T-helper 1 cell treated with Interleukin-12 subunit alpha and Interleukin-12 subunit beta and Interleukin-4 antibody, amounts not matched to agents 30 μg/mL and 1 μg/mL, for 36 hours (primary cell): ENCODE data around the gene COL18A1.
"Not testable (repeated sequence)": the region's sequence is repeated elsewhere in the genome, so short reads cannot be mapped to it uniquely, and the experiment has no call there.

Source experiments
- H3K27ac Mint-ChIP-seq: one replicate; pipeline ENCODE4 v1.8.0; 2021; ENCODE audit warnings: mild to moderate bottlenecking, mixed read lengths
- H3K27me3 Mint-ChIP-seq: one replicate; pipeline ENCODE4 v1.8.0; 2021; ENCODE audit warnings: low read depth, mixed read lengths
- H3K36me3 Mint-ChIP-seq: one replicate; pipeline ENCODE4 v1.8.0; 2021; ENCODE audit warnings: low read depth, mixed read lengths
- H3K4me1 Mint-ChIP-seq: one replicate; pipeline ENCODE4 v1.8.0; 2021; ENCODE audit warnings: low read depth, mixed read lengths
- H3K4me3 Mint-ChIP-seq: one replicate; pipeline ENCODE4 v1.8.0; 2021; ENCODE audit warnings: mild to moderate bottlenecking, moderate library complexity, mixed read lengths
- H3K9me3 Mint-ChIP-seq: one replicate; pipeline ENCODE4 v1.8.0; 2021; ENCODE audit warnings: mixed read lengths

The COL18A1 gene

DNA sequence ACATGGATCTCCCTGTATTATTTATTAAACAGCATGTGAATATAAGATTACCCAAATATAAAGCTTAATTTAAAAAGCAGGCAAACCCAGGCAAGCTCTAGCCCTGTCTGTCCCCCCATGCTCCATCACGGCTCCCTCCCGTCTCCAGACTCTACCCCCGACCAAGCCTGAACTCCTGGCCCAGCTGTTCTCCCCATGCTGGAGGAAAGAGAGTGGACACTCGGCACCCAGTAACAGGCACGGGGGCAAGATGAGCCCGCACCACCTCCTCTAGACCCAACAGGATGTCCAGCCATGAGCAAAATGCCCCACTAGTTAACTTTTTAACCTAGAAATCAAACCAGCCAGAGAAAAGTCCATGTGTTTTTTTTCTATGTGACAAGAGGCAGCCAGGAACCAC, 118.0 kb downstream of the COL18A1 start:
- peaks cover 50% of the 10 kb centered on the region for H3K9me3 Mint-ChIP-seq
- H3K36me3 Mint-ChIP-seq = peaks cover 59% of the 10 kb centered on the region
- H3K4me3 Mint-ChIP-seq = no peak overlapping the region
- H3K27ac Mint-ChIP-seq = no peak overlapping the region
- H3K27me3 Mint-ChIP-seq = no peaks in the 10 kb centered on the region
- peaks cover 13% of the 10 kb centered on the region for H3K4me1 Mint-ChIP-seq

DNA sequence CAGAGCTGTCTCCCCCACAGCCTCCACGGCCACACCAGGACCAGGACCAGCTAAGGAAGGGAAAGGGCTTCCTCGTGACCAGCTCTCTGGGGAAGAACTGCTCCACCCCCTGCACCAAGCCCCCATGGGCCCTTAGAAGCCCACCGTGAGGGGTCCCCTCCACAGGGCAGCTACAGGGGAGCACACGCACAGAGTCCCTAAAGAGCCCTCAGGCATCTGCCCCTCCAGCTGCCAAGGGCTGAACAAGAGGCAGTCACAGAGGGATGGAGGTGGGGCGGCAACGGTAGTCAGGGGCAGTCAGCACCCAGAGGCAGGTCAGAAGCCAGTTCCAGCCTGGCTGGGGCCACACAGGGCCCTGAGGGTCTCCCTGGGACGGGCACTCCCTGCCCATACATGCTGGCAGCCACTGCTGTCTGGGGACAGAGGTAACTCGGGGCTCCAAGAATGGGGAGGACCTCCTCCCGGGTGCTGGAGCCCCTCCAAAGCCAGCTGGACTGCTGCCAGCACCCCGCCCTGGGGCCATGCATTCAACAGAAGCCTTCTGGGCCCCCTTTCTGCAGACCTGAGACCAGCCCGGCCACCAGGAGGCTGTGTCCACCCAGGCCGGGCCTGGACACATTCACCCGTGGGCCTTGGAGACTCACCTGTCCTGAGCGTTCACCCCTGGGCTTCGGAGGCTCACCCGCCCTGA, 118.6 kb downstream of the COL18A1 start:
- peaks cover 9% of the 10 kb centered on the region for H3K4me1 Mint-ChIP-seq
- H3K27me3 Mint-ChIP-seq = no peaks in the 10 kb centered on the region
- H3K27ac Mint-ChIP-seq = no peak overlapping the region
- H3K36me3 Mint-ChIP-seq = peaks cover 54% of the 10 kb centered on the region
- H3K9me3 Mint-ChIP-seq = peaks cover 44% of the 10 kb centered on the region
- no peak overlapping the region for H3K4me3 Mint-ChIP-seq

DNA sequence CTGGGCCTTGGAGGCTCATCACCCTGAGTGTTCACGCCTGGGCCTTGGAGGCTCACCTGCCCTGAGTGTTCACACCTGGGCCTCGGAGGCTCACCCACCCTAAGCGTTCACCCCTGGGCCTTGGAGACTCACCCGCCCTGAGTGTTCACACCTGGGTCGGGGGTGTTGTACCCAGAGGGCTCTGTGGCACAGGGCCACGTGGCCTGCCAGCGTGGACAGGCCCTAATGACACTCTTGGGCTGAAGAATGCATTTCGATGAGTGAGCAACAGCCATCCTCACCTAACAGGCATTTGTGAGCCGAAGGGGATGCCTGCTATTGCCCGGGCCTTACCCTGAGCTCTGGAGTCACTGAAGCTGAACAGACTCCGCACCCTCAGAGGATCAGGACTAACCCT, 119.8 kb downstream of the COL18A1 start:
- H3K9me3 Mint-ChIP-seq = peaks cover 32% of the 10 kb centered on the region
- no peak overlapping the region for H3K27ac Mint-ChIP-seq
- H3K4me1 Mint-ChIP-seq = peaks cover 1% of the 10 kb centered on the region
- no peak overlapping the region for H3K4me3 Mint-ChIP-seq
- peaks cover 42% of the 10 kb centered on the region for H3K36me3 Mint-ChIP-seq
- H3K27me3 Mint-ChIP-seq = no peaks in the 10 kb centered on the region

DNA sequence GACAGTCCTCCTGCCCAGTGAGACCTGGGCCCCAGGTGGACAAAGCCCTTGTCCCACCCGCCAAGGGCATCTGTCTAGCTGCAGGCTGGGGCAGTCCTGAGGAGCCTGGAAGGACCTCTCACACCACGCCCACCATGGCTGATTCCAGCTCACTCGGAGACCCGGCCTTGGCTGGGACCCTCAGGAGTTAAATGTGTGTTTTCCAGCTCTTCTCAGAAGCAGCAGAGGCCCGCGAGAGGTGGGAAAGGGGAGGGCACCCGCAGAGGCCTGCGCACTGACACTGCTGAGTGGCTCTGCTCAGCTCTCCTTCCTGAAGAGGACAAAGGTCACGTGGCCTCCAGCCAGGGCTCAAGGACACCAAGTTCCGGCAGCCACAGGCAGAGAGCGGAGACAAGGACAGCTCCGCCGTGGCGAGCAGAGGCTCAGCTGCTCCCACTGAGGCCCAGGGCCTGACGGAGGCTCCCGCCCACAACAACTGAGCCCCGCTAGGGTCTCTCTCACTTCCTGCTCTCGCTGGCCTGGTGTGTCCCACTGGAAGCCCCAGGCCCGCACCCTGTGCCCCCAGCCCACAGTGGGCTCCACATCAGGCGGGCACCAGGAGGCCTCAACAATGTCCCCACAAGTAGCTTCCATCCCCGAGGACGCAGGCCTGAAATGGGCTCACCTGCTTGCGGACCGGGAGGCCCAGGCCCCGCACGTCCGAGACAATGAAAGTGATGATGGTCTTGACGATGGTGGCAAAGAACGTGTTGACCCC, 120.4 kb downstream of the COL18A1 start:
- Mint-ChIP-seq H3K27me3 (no peaks in the 10 kb centered on the region), H3K4me1 (no peaks in the 10 kb centered on the region), H3K4me3 (no peak overlapping the region), H3K27ac (no peak overlapping the region), H3K9me3 (peaks cover 26% of the 10 kb centered on the region), H3K36me3 (peaks cover 36% of the 10 kb centered on the region)

DNA sequence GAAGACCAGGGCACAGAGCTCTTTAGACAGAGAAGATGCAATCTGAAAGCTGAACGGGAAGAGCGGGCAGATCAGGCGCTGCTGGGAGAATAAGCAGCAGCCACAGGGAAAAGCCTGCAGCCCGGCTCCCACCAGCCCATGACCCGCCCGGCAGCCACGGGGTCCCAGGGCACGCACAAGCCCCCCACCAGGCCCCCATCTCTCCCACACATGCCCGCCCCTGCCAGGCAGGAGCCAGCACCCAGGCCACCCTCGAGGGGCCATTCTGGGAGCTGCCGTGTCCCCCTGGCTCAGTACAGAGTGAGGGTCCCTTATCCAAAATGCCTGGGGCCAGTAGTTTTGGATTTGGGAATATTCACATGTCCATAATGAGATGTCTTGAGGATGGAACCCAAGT, 120.9 kb downstream of the COL18A1 start:
- peaks cover 23% of the 10 kb centered on the region for H3K9me3 Mint-ChIP-seq
- H3K27ac Mint-ChIP-seq = no peak overlapping the region
- H3K4me1 Mint-ChIP-seq = no peaks in the 10 kb centered on the region
- no peak overlapping the region for H3K4me3 Mint-ChIP-seq
- H3K27me3 Mint-ChIP-seq = no peaks in the 10 kb centered on the region
- peaks cover 30% of the 10 kb centered on the region for H3K36me3 Mint-ChIP-seq

DNA sequence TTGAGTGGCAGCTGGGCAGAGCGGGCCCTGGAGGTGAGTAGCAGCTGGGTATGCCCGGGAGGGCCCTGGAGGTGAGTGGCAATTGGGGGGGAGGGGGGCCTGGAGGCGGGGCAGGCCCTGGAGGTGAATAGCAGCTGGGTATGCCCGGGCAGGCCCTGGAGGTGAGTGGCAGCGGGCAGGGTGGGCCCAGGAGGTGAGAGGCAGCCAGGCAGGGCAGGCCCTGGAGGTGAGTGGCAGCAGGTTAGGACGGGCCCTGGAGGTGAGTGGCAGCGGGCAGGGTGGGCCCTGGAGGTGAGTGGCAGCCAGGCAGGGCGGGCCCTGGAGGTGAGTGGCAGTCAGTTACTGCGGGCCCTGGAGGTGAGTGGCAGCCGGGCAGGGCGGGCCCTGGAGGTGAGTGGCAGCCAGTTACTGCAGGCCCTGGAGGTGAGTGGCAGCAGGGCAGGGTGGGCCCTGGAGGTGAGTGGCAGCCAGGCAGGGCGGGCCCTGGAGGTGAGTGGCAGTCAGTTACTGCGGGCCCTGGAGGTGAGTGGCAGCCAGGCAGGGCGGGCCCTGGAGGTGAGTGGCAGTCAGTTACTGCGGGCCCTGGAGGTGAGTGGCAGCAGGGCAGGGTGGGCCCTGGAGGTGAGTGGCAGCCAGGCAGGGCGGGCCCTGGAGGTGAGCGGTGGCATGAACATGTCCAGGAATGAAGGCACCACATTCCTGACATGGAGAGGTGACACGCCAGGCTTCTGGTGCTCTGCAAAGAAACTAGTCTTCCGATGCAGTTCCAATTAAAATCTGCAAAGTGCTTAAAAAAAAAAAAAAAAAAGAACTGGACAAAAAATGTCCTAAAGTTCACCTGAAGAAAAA, 122.4 kb downstream of the COL18A1 start:
- H3K4me1 Mint-ChIP-seq, H3K4me3 Mint-ChIP-seq, H3K9me3 Mint-ChIP-seq, H3K27me3 Mint-ChIP-seq: not testable (repeated sequence)
- peaks cover 18% of the 10 kb centered on the region for H3K36me3 Mint-ChIP-seq
- peak overlapping the region; percentile 22 for H3K27ac Mint-ChIP-seq

DNA sequence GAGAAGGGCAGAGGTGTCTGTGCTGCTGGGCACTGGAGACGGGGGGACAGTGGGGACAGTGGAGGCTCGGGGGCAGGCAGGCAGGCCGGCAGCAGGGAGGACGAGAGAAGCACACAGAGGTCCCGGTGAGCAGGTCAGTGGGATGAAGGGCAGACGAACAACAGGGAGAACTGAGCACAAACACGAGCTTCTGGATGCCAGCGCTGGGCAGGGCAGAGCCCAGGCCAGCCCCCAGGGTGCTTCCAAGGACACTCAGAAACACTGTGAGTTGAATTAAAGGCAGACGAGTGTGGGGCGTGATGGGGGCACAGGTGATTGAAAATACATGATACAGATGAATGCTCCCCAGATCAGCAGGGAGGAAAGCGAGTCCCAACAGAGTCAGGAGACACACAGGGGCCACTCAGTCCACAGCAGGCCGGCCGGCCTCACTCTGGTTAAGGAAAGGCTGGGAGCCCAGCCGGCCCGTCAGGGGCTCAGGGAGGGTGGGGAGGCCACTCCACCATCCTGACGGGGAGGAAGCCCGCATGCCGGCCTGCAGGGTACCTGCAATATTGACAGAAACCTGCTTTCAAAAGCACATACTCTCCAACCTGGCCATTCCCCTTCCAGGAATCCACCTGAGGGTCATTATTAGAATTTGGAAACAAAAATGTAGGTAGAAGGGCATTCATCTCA, 123.2 kb downstream of the COL18A1 start:
- no peak overlapping the region for H3K4me3 Mint-ChIP-seq
- H3K9me3 Mint-ChIP-seq = peaks cover under 1% of the 10 kb centered on the region

DNA sequence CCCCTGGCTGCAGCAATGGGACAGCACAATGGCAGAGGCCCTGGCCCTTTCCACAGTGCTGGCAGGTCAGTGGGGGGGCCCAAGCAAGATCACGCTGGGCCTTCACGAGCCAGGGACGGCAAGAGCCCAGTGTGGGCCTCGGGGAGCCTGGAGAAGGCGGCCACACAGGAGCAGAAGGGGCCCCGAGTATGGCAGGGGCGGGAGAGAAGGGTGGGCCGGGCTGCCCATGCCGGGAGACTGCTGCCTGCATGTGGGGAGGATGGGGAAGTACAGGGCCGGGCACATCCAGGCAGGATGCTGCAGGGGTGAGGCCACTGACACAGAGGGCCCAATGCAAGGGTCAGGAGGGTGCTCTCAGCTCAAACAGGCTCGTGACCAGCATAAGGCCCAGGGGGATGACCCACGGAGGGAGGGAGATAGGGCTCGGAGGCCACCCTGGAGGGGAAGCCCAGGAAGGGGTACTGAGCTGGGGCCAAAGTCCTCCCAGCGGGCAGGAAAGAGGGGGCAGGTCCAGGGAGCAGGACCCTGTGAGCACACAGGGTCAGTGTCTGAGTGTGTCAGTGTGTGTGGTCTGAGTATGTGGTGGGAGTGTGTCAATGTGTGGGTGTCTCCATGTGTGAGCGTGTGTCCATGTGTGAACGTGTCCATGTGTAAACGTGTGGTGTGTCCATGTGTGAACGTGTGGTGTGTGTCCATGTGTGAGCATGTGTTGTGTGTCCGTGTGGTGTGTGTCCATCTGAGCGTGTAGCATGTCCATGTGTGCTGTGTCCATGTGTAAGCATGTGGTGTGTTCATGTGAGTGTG, 124.2 kb downstream of the COL18A1 start:
- Mint-ChIP-seq H3K4me1 (peaks cover 12% of the 10 kb centered on the region), H3K36me3 (peaks cover 10% of the 10 kb centered on the region), H3K27ac (no peak overlapping the region)

More for the DNA sequence above, 123.2 kb downstream of the COL18A1 start:
- Mint-ChIP-seq H3K27me3 (no peaks in the 10 kb centered on the region), H3K36me3 (peaks cover 11% of the 10 kb centered on the region), H3K27ac (peak overlapping the region; percentile 20), H3K4me1 (peaks cover 12% of the 10 kb centered on the region)

DNA sequence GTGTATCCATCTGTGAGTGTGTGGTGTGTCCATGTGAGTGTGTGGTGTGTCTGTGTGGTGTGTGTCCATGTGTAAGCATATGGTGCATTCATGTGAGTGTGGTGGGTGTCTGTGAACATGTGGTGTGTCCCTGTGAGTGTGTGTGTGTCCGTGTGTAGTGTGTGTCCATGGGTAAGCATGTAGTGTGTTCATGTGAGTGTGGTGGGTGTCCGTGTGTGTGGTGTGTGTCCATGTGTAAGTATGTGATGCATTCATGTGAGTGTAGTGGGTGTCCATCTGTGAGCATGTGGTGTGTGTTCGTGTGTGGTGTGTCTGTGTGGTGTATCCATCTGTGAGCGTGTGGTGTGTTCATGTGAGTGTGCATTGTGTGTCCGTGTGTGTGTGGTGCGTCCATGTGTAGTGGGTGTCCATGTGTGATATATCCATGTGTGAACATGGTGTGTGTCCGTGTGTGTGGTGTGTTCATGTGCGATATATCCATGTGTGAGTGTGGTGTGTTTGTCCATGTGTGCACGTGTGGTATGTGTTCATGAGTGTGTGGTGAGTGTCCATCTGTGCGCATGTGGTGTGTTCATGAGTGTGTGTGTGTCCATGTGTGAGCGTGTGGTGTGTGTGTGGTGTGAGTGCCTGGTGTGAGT, 124.9 kb downstream of the COL18A1 start:
- Mint-ChIP-seq H3K27me3 (no peaks in the 10 kb centered on the region), H3K27ac (no peak overlapping the region), H3K4me1 (peaks cover 12% of the 10 kb centered on the region), H3K9me3 (no peaks in the 10 kb centered on the region), H3K4me3 (no peak overlapping the region), H3K36me3 (peaks cover 10% of the 10 kb centered on the region)

More for the DNA sequence above, 124.2 kb downstream of the COL18A1 start:
- no peak overlapping the region for H3K4me3 Mint-ChIP-seq
- no peaks in the 10 kb centered on the region for H3K27me3 Mint-ChIP-seq
- H3K9me3 Mint-ChIP-seq = no peaks in the 10 kb centered on the region

DNA sequence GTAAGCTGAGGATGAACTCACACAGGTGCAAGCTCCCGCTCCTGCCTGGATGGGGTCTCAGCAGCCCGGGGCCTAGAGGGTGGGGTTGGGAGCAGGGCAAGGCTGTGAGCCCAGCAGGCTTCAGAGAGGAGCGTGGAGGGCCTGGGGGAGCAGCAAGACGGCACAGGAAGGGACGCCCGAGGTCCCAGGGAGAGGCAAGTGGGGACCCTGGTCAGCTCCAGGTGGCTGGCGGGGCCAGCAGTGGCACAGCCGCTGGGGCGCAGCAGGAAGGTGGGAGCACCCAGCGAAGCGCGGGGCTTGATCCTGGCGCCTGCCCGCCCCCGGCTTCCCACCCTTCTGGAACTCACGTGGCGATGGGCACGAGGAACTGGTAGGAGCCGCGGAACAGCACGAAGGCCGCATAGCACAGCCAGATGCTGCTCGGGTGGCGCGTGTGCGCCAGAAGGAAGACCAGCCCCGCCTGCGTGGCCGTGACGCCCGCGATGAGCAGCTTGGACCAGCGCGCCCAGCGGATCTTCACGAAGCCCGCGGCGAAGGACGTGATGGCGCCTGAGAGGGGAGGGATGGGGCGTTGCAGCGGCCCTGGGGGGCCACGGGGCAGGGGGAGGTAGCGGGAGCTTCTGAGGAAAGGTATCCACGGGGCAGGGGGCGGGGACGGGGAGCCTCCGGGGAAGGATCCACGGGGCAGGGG, 125.6 kb downstream of the COL18A1 start:
- peaks cover 12% of the 10 kb centered on the region for H3K36me3 Mint-ChIP-seq
- no peaks in the 10 kb centered on the region for H3K27me3 Mint-ChIP-seq
- no peaks in the 10 kb centered on the region for H3K9me3 Mint-ChIP-seq
- H3K27ac Mint-ChIP-seq = no peak overlapping the region
- H3K4me3 Mint-ChIP-seq = no peak overlapping the region
- H3K4me1 Mint-ChIP-seq = peaks cover 12% of the 10 kb centered on the region

DNA sequence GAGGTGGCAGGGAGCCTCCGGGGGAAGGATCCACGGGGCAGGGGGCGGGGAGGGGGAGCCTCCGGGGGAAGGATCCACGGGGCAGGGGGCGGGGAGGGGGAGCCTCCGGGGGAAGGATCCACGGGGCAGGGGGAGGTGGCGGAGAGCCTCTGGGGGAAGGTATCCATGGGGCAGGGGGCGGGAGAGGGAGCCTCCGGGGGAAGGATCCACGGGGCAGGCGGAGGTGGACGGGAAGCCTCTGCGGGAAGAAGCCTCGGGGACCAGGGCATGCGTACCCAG, 126.1 kb downstream of the COL18A1 start:
- not testable (repeated sequence) for H3K27me3 Mint-ChIP-seq, H3K27ac Mint-ChIP-seq, H3K9me3 Mint-ChIP-seq, H3K4me3 Mint-ChIP-seq
- peaks cover 12% of the 10 kb centered on the region for H3K36me3 Mint-ChIP-seq
- H3K4me1 Mint-ChIP-seq = peaks cover 12% of the 10 kb centered on the region

DNA sequence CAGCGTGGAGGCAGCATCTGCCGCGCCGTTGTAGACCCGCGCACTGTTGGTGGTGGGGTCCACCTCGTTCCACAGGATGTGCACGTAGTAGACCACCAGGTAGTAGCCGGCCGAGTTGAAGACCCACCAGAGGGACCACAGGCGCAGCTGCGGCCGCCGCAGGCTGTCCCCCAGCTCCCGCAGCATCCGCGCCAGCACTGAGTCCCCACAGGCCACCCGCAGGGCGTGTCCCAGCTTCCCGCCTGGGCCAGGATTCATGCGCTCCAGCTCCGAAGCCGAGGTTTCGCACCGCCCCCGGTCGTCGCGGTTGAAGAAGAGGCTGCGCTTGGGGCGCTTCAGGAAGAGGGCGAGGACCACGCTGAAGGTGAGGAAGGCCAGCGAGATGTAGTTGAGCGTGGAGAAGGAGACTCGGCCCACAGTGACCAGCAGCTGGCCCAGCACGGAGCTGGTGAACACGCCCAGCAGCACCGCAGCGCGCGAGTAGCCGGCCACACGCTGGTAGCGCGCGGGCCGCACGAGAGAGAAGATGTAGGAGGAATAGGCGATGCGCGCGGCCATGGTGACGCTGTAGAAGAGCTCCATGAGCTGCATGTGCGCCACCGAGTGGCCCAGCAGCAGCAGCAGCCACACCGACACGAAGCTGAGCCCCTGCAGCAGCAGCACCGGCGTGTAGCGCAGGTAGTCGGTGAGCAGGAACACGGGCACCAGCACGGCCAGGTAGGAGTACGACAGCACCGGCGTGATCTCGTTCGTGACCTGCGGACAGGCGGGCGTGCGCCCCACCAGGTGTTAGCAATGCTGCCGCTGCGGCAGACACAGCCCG, 126.6 kb downstream of the COL18A1 start:
- Mint-ChIP-seq H3K27ac (no peak overlapping the region), H3K9me3 (no peaks in the 10 kb centered on the region), H3K36me3 (peaks cover 13% of the 10 kb centered on the region), H3K4me1 (peaks cover 14% of the 10 kb centered on the region), H3K27me3 (no peaks in the 10 kb centered on the region), H3K4me3 (no peak overlapping the region)
